Activated CD8-positive, alpha-beta memory T cell treated with anti-CD3 and anti-CD28 coated beads, Interleukin-2, amount 50 U/mL, for 48 hours (primary cell): ENCODE measurements around the gene RAET1L.
"Not testable (repeated sequence)": the region's sequence is repeated elsewhere in the genome, so short reads cannot be mapped to it uniquely, and the experiment has no call there.

Experiments used
- DNase-seq: peaks from one replicate; pipeline ENCODE4 v3.0.0-alpha.2; 2020

RAET1L gene

DNA sequence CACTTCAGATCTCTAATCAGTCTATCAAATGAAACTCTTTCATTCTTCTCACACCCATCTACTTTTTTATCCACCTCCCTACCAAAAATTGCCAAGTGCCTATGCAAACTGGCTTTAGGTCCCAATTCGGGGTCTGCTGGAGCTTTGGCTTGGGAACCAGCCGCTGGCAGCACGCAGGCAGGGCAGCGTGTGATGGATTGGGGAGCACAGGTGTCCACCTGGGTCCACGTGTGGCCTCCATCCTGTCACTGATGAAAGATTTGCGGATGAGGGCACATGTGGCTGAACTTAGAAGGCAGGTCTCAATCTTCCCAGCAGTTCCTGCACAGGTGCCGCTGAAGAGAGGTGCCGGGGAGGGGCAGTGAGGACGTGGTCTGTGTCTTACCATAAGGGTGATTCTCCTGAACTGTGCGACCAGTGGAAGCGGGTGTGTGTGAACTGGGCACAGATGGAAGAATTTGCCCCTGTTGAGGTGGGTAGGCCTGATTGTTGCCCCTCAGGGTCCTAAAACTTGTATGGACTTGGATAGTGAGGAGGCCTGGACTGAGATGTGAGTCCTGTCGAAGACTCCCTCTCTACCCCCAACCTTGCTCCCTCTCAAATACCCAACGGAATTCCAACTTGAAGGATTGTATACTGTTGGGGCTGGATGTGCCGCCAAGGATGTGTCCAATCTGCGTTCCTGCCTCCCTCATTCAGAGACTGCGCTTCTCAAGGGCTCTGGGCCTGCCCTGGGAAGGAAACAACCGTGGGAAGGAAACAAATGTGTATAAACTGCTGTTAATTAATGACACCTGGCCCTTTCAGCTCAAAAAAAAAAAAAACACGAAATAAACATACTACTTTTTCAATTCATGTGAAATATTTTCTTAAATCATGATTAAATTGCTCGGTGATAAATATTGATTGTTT lies 18.4 kb upstream of the RAET1L start:
- no peak for DNase-seq

DNA sequence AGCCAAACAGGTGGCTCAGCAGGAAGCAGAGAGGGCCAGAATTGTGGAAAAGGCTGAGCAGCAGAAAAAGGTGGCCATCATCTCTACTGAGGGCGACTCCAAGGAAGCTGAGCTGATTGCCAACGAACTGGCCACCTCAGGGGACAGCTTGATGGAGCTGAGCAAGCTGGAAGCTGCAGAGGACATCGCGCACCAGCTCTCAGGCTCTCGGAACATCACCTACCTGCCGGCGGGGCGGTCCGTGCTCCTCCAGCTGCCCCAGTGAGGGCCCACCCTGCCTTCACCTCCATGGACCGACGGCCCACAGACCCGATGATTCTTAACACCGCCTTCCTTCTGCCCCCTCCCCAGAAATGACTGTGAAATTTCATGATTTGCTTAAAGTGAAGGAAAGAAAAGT lies 17.8 kb upstream of the RAET1L start:
- DNase-seq, result no peak

DNA sequence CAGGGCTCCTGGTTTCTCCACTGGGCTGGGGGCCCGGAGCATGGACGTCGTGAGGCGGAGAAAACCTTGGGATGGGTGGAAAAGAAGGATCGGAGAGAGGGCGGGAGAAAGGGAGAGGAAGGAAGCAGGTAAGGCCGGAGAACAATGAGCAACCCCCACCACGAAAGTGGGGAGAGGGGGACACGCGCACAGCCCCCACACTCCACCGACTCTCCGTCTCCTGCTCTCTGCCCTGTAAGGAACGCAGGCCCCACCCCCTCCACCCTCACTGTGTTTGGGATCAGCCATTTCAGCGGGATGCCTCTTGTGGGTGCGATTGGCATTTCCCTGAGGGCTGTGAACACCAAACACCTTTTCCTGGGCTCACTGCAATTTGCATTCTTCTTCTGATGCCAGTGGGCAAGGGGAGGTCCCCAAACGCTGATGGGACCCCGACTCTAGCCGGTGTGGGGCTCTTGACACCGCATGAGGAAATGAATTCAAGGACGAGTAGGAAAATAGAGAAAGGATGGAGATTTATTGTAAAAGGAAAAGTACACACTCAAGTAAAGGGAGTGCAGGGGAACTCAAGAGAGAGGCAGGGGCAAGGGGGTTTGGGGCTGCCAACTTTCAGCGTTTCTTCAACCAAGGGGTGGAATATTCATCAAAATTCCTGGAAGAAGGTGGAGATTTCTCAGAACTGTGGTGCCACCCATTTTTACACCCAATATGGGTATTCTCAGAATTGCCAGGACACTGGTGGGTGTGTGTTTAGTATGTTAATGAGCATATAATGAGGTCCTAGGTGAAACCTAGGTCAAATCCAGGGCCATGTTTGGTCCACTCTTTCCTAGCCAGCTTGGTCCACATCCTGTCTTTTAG lies 13.1 kb upstream of the RAET1L start:
- DNase-seq, result no peak

DNA sequence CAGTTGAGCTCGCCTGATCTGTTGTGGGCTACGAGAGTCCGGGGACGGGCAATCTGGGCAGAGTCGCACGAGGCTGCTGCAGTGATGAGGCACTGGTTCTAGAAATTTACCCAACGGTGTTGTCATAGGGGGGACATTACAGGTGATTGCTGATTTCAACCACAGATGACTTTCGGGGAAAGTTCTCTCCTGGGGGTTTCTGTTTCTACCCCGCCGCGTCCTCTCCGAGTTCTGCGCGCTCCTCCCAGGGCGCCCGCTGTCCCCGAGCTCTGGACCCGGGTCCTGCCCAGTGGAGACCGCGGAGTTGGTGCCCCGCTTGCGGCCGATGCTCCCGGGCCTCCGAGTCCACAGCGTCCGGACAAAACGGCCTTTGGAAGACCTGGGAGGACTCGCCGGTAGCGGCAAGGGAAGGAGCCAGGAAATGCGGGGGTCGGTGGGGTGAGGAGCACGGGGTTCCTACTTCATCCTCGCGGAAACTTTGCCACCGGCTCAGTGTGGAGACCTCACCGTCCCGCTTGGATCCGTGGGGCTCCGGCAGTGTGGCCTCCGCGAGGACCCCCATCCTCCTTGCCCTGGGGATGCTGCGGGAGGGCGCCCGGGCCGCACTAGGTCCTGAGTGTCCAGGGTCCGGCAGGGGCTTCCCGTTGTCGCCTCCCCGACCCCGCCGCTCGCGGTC lies 12.3 kb upstream of the RAET1L start:
- no peak for DNase-seq

DNA sequence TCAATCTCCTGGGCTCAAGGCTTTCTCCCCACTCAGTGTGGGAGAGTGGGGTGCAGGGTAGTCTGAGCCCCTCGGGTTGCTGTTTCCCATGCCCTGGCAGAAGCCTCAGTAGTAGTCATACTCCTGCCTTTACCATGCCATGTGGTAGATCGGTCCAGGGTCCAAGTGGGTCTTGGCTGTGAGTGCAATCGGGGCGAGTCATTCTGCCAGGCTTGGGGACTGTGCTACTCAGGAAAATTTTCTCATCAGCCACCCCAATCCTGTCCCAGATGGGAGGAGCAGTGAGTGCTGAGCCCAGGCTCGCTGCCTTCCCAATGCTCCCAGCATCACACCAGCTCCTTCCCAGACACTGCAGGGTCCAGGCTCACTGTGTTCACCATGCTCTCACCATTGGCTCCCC lies 10.7 kb upstream of the RAET1L start:
- DNase-seq, result peak; percentile 33

DNA sequence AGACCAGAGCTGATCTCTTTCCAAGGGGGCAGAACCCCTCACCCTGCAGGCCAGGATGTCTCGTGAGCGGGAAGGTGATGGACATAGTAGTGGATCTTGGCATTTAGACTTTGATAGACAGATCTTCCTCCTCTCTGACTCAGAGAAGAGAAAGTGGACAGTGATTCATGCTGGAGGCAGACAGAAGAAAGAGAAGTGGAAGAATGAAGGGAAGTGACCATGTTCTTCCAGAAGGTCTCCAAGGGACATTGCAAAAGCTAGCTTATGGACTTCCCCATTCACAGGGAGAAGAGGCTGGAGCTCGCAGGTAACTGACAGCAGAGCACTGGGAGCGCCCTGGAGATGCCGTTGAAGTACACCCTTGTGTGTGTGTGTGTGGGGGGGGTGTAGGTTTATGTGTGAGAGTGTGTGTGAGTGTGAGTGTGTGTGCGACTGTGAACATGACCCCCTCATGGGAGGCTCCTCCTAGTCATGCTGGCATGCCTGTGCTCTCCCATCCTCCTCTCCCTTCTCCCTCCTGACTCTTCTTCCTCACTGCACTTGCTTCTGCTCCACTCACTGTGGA lies 8.0 kb upstream of the RAET1L start:
- no peak for DNase-seq

DNA sequence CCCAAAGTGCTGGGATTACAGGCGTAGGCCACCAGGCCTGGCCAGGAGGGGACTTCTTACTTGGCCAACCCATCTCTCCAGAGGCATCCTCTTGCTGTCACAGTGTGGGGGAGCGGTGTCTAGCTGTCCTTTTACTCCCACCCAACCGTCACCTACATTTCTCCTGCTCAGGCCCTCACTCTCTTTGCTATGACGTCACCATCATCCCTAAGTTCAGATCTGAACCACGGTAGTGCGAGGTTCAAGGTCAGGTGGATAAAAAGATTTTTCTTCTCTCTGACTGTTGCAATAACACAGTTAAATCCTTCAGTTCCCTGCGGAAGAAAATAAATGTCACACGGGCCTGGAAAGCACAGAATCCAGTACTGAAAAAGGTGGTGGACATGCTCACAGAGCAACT lies 7.3 kb upstream of the RAET1L start:
- DNase-seq, result no peak

DNA sequence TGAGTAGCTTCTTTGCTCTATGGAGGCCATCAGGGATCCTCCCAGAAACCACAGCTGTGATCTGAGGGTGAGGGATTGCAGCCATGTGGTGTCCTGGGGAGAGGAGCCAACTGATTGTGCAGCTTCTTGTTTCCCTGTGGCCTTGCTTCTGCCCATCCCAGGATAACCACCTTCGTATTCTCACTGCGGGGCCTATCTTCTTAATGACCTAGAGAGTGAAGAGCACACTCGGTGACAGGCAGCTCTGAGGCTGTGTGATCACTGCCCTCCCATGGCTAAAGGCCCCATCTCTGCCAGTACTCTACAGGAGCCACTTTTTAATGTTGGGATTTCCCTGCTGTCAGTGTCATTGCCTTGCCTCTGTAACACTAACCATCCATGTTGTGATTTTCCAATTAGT lies 5.3 kb upstream of the RAET1L start:
- DNase-seq, result no peak

DNA sequence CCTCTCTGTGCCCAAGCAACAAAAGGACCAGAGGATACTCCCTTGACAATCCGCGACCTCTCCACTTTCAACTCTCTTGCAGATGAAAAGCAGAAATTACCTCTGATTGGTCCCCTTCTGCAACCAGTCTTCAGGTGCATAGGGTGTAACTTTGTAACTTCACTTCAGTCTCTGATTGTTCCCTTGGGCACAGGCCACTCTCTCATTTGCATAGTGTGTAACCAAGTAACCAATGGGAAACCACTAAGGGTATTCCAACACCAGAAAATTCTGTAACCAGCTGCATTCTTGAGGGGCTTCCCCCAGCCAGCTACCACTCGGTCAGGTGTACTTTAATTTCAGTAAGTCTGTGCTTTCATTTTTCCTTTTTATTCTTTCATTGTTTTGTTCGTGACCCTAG lies 4.4 kb upstream of the RAET1L start:
- DNase-seq, result no peak

DNA sequence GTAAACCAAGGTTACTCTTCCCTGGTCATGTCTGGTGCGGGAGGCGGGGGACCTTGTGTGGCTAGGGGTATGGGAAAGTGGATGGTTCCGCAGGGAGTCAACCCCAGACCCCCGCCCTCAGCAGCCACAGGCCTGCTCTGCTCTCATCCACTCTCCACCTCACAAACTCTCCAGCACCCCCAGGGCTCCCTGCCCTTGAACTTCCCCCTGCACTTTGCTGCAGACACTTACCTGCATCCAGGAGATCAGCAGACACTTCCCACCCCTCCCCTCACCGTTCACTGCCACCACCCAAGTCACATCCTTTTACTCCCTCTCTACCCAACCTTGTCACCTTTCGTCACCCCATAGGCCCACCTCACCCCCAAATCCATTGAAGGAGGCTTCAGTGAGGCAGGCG lies 3.9 kb upstream of the RAET1L start:
- DNase-seq, result no peak

DNA sequence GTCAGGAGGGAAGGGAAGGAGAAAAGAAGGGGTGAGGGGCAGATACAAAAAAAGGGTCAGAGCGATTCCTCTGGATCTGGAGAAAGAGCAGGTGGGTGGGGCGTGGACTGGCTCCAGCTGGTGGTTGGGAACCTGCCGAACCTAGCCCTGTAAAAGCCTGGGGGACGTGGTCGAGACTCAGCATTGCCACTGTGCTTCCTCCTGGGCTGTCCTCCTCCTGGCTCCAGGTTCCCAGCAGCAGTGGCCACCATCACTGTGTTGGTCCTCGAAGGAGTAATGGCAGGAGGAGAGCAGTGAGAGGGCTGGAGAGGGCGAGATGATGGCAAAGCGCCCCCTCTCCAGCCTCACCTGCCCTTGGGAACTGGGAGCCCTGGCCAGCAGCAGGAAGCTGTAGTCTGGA lies 3.5 kb upstream of the RAET1L start:
- no peak for DNase-seq

DNA sequence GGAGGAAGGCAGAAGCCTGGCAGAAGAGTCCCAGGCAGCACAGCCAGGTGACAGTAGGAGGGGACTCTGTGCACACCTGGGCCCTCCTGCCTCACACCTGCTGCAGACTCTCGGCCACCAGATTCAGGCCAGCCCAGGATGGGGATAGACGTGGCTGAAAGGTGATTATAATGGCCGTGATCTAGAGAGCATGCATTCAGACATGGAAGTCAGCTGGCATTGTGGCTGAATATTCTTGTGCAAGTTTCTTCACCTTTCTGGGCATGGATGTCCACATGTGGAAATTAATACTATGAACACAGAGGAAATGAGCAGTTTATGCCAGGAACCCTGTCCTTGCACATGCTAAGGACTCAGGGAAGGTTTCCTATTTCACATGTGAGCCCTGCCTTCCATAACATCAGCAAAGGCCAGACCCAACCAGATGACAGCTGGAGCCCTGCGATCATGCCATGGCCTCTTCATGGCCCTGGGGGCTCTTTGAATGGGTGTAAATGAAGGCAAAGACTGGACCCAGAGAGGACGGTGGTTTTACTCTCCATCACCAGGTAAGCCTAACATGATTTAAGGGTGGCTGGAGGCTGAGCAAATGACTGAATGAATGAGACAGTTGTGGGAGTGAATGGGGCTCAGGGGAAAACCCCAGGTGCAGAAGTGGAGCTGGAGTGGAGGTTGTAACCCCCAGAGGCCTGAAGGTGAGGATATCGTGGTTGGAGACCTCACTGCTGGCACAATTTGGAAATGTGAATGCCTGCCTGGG lies 2.7 kb upstream of the RAET1L start:
- DNase-seq, result no peak

DNA sequence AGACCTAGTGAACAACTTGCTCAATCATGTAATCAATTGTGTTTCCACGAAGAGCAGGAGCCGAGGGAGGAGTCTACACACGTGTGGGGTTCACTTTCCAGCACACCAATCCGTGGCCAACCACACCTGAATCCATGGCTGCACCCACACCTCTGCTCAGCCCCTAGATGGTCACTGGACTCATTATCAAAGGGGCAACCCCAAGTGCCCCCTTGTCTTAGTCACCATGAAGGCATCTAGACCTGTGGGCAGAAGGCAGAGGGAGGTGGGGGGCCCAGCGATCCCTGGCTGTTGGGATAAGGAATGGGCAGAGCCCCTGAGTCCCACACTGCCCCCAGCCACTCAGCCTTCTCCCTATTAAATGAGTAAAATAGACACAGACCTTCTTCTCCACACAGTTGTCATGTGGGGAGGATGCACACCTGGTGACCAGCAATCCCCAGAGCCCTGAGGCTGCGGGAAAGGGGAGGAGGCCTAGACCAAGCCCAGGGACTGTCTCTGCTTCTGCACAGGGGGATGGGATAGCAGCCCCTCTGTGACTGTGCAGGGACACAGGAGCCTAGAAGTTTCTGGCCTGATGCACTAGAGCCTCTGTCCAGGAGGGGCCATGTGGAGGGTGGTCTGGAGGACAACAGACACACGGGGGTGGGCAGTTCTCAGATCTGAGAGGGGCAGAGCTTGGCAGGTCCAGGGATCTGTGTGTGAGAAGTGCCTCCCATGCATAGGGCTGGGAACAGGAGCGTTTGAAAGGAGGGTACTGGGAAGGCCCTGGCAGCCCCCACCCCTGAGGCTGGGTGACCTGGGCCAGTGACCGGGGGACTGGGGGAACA lies 1.9 kb upstream of the RAET1L start:
- no peak for DNase-seq

DNA sequence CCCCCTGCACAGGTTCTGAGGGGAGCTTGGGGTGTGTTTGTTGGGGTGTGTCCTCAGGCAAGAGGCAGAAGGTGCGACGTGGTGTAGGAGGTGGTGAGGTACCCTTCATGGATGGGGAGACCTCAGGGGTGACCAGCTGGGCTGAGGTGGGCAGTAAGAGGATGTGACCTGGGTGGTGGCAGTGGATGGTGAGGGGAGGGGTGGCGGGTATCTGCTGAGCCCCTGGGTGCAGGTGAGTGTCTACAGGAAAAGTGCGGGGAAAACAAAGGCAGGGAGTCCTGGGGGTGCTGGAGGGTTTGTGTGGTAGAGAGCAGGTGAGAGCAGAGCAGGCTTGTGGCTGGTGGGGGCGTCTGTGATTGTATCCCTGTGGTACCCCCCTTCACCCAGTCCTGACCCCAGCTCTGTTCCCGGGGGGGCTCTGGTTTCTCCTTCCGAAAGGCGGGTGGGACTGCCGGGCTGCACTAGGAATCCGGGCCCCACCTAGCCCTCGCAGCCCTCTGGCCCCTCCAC lies 631 bp downstream of the RAET1L start:
- no peak for DNase-seq

DNA sequence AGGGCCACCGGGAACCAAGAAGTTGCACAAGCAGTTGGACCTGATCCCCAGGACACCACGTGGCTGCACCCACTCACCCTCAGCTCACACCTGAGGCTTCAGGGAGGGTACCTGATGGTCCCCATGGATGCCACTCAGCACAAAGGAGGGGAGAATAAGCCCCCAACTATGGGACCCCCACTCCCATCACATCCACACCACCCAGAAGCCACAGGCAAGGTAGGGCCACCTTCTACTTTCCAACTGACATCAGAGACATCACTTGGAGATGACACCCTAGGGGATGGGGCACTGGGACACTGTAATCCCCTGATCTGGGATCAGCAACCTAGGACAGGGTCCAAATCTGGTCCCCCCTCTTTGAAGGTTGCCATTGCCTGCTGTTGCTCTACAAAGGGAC lies 1.3 kb downstream of the RAET1L start:
- peak; percentile 33 for DNase-seq

DNA sequence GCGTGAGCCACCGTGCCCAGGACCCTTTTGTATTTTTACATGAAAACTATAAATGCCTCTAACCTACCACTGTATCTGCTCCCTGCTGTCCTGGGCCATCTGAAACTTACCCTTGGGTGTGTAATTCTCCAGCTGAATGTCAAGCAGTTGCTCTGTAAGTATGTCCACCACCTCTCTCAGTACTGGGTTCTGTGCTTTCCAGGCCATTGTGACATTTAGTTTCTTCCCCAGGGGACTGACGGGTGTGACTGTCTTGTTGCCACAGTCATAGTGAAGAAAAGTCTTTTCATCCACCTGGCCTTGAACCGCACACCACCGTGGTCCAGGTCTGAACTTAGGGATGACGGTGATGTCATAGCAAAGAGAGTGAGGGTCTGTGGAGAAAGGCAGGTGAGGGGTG lies 3.5 kb downstream of the RAET1L start:
- DNase-seq, result not testable (repeated sequence)

DNA sequence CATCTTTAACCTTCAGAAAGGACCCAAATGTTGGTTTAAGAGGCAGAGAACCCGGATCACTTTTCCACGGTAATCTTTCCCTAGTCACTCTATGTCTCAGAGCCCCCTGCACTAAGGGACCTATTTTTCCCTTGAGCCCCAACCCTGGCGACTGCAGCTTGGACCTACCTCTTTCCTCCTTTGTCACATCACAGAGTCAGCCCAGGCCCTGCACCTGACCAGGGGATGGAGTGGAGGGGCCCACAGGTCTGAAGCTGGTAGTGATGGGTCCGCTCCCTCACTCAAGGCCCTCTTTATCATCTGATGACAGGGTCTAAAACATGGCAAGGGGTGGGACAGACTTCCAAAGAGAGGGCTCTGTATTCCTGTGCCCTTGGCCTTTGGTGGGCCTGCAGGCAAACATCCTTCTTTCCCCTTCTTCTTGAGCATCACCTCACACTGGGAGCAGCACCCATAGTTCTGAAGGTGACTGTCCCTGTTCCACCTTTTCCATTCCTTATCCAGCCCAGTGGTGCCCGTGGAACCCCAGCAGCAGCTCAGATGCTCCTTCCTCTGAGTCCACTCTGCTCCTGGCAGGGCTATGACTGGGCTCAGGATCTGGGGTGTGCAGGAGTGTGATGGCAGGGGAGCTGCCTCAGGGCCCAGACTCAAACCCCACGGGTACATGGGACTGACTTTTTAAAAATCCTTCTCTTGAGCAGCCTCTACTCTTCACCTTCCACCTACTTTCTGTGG lies 6.3 kb downstream of the RAET1L start:
- DNase-seq, result peak; percentile 28

DNA sequence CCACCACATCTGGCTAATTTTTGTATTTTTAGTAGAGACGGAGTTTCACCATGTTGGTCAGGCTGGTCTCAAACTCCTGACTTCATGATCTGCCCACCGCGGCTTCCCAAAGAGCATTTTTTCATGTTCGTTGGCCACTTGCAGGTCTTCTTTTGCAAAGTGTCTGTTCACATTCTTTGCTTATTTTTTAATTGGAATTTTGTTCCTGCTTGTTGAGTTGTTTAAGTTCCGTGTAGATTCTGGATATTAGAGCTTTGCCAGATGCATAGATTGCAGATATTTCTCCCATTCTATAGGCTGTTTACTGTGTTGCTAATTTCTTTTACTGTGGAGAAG lies 8.2 kb downstream of the RAET1L start:
- DNase-seq, result not testable (repeated sequence)

DNA sequence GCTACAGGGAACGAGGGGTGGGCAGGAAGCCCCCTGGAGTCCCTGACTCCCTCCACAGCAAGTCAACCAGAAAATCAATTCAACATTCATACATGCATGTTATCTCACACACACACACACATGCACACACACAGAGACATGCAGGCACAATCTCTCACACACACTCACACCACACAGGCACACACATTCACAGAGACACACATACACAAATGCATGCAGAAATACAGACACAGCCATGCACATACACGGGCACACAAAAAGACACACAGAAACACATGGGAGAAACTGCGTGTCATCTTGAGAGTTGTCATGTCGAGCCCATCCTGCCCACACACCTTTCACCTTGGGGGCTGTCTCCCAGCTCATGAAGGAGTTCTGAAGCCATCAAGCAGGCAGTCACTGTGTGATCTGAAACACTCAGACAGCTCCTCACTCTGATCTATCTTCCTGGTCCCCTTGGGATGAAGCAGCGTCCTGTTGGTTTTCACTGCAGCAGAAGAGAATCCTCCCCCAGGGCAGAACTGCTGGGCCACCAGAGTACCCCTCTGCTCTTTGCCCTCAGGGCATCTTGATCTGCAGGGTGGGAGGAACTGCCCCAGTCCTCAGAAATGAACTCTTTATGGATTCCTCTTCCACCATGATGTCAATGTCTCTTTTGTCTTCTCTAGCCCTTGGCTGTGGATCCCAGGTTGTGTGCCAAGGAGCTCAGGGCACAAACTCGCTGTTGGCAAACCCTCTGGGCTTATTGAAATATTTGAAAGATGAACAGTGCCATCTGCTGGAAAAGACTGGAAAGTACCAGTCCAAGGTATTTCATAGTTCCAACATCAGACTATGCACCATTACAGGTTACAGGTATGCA lies 8.8 kb downstream of the RAET1L start:
- no peak for DNase-seq
